K562 (cell line): ENCODE data around the gene IL12RB2. TPM values are rescaled to one million over a fixed set of nuclear protein-coding genes. Genes with fewer than 3 reads are reported as not detected.

ENCODE experiments used
- ATF1 ChIP-seq, 2 experiments: fragments of 450-650 bp in 1 of 2; IDR thresholded peaks; 2 replicates each; pipeline ENCODE4 v1.6.1; 2016; ENCODE audit warnings: missing compliant biosample characterization in 1 of 2, missing genetic modification characterization in 1 of 2
- BACH1 ChIP-seq: fragments of 200-800 bp; sonication (Bioruptor generic); IDR thresholded peaks from 2 replicates; pipeline ENCODE4 v1.6.1; 2016; ENCODE audit warnings: missing genetic modification characterization, missing compliant biosample characterization
- BRD9 ChIP-seq: fragments of 450-650 bp; IDR thresholded peaks from 2 replicates; pipeline ENCODE4 v1.6.1; 2018; ENCODE audit warnings: low read depth; ENCODE audit not compliant: partially characterized antibody
- DDX20 ChIP-seq: fragments of 450-650 bp; IDR thresholded peaks from 2 replicates; pipeline ENCODE4 v1.6.1; 2016; ENCODE audit warnings: missing genetic modification characterization, low read depth, mild to moderate bottlenecking, missing compliant biosample characterization, moderate library complexity
- DPF2 ChIP-seq: fragments of 450-650 bp; IDR thresholded peaks from 2 replicates; pipeline ENCODE4 v1.6.1; 2016
- ESRRA ChIP-seq: fragments of 450-650 bp; IDR thresholded peaks from 2 replicates; pipeline ENCODE4 v1.6.1; 2014; ENCODE audit warnings: low read depth, mild to moderate bottlenecking, moderate library complexity, borderline replicate concordance
- HDAC8 ChIP-seq: fragments of 450-650 bp; IDR thresholded peaks from 2 replicates; pipeline ENCODE4 v1.6.1; 2016; ENCODE audit warnings: mild to moderate bottlenecking, missing genetic modification characterization, moderate library complexity, missing compliant biosample characterization
- HMGN3 ChIP-seq: IDR thresholded peaks from 2 replicates; pipeline ENCODE4 v1.6.1; 2011; ENCODE audit warnings: borderline replicate concordance, low read depth, mild to moderate bottlenecking, mixed read lengths, low read length; ENCODE audit not compliant: insufficient read length; ENCODE audit errors: extremely low read depth
- NFATC3 ChIP-seq: fragments of 450-650 bp; IDR thresholded peaks from 2 replicates; pipeline ENCODE4 v1.6.1; 2017; ENCODE audit warnings: mild to moderate bottlenecking
- NR2C1 ChIP-seq, 2 experiments: fragments of 450-650 bp; IDR thresholded peaks; 2 replicates each; pipeline ENCODE4 v1.6.1; 2017; ENCODE audit warnings: mild to moderate bottlenecking in 2 of 2, antibody characterized with exemption in 1 of 2, inconsistent platforms in 1 of 2, missing compliant biosample characterization in 1 of 2, missing genetic modification characterization in 1 of 2
- POU5F1 ChIP-seq: fragments of 150-350 bp; IDR thresholded peaks from 2 replicates; pipeline ENCODE4 v1.6.1; 2014; ENCODE audit warnings: borderline replicate concordance, low read length, low read depth, mild to moderate bottlenecking; ENCODE audit not compliant: partially characterized antibody
- RBBP5 ChIP-seq: fragments of 200-600 bp; sonication (generic); IDR thresholded peaks from 2 replicates; pipeline ENCODE4 v1.6.1; 2012; ENCODE audit warnings: borderline replicate concordance, mild to moderate bottlenecking, low read length, control low read depth, inconsistent platforms; ENCODE audit not compliant: insufficient read depth, poor library complexity, severe bottlenecking
- RBM15 ChIP-seq: fragments of 200-400 bp; formaldehyde crosslinking; IDR thresholded peaks from 2 replicates; pipeline ENCODE4 v1.6.1; 2018; ENCODE audit warnings: mild to moderate bottlenecking, low read length, moderate library complexity; ENCODE audit not compliant: insufficient read depth
- polyA plus RNA-seq, 8 experiments: library from polyadenylated mRNA; depleted of rRNA in 4 of 8; stranded (reverse) in 5 of 8; unstranded in 3 of 8; fragments of >200 nt; fragmentation: Nextera tagmentation in 2 of 8; fragmentation: Illumina TruSeq in 1 of 8; extraction: Ambion mirVana in 2 of 8; extraction: Trizol in 1 of 8; gene quantifications; 2 replicates each; pipeline versions ENCODE4 v1.2.1 to v1.2.3, GENCODE V29; 2011 to 2014; ENCODE audit warnings: inconsistent platforms in 1 of 8, missing spikeins in 1 of 8
- total RNA-seq, 7 experiments: library from RNA; depleted of rRNA in 6 of 7; stranded (reverse); fragments of >200 nt in 6 of 7; fragmentation: Illumina TruSeq in 2 of 7; extraction: Trizol in 2 of 7; gene quantifications; 2 replicates each; pipeline versions ENCODE4 v1.2.1 to v1.2.3, GENCODE V29; 2011 to 2021; ENCODE audit warnings: low replicate concordance in 1 of 7
- TF ChIP-seq, protein P1 (sequence below): fragments of 200-800 bp; sonication (Bioruptor generic); IDR thresholded peaks from 2 replicates; pipeline ENCODE4 v1.6.1; 2017; ENCODE audit warnings: missing genetic modification characterization, missing compliant biosample characterization
- TF ChIP-seq, protein P2 (sequence below), 2 experiments: fragments of 450-650 bp; IDR thresholded peaks; 2 replicates each; pipeline ENCODE4 v1.6.1; 2016
- TF ChIP-seq, protein P3 (sequence below): IDR thresholded peaks from 2 replicates; pipeline ENCODE4 v1.6.1; 2014; ENCODE audit warnings: antibody characterized with exemption
- TF ChIP-seq, protein P4 (sequence below), 2 experiments: fragments of 450-650 bp; IDR thresholded peaks; 2 replicates each; pipeline ENCODE4 v1.6.1; 2018; ENCODE audit warnings: mild to moderate bottlenecking in 2 of 2, low read depth in 1 of 2; ENCODE audit not compliant: partially characterized antibody in 2 of 2

The IL12RB2 gene
- total and polyA plus RNA-seq, 9 of the 15 experiments (the other 6 are each of a cell fraction or from before 2014, with no cell fraction given): 0.39 to 3.3 (median 1.9) TPM

DNA sequence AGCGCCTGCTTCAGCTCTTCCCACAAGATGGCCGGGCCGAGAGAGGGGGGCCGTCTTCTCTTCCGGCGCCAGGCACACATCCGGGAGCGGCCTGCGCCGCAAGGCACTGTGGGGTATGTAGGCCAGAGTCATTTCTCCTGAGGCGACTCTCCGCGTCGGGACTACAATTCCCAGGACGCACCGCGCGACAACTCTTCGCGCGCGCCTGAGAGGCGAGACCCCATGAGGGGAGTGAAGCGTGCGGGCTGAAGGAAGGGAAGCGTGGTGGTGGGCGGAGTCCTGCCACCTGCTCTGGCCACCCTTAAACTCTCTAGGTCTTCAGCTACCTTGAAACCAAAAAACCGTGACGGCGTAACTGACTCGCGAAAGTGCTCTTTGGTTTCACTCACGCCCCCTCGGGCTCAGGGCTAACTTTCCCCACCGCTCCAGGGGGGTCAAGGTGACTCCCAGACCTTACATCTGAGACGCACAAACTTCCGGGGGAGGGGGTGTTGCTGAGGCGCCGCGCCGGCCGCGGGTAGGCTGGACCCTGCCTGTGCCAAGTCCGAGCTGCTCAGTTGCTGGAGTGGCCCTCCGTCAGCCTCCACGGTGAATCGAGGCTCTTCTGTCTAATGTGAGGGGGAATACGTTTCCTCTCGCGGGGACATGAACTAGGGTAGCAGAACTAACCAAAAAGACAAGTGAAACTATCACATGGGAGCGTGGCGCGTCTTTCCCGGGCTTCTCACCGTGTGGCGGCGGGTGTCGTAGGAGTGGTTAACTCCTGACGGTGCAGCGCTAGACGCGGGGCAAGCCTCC, 122.9 kb downstream of the IL12RB2 start, which contains the start of gene SERBP1 (continued):
- TF ChIP-seq DPF2 (peak; percentile 17; the same call in 1 of the 2 replicates), RBM15 (no peak), RBBP5 (peak; percentile 90), NR2C1 (IDR thresholded peaks at IDR 0.05) (peak; percentile 67), NR2C1 (tag; IDR thresholded peaks at IDR 0.05) (peak; percentile 78), ESRRA (peak; percentile 97), HMGN3 (peak; percentile 11), NFATC3 (no peak), DDX20 (tag) (no peak), BRD9 (peak; percentile 84), HDAC8 (peak; percentile 73; the same call in 1 of the 2 replicates), ATF1 (CRISPR knock-in tag; IDR thresholded peaks at IDR 0.05) (no peak), ATF1 (tag; IDR thresholded peaks at IDR 0.05) (peak; percentile 86), POU5F1 (peak; percentile 68), BACH1 (tag) (no peak)
- TF ChIP-seq, protein P1, sequence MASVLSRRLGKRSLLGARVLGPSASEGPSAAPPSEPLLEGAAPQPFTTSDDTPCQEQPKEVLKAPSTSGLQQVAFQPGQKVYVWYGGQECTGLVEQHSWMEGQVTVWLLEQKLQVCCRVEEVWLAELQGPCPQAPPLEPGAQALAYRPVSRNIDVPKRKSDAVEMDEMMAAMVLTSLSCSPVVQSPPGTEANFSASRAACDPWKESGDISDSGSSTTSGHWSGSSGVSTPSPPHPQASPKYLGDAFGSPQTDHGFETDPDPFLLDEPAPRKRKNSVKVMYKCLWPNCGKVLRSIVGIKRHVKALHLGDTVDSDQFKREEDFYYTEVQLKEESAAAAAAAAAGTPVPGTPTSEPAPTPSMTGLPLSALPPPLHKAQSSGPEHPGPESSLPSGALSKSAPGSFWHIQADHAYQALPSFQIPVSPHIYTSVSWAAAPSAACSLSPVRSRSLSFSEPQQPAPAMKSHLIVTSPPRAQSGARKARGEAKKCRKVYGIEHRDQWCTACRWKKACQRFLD: peak; percentile 78
- TF ChIP-seq, protein P2, sequence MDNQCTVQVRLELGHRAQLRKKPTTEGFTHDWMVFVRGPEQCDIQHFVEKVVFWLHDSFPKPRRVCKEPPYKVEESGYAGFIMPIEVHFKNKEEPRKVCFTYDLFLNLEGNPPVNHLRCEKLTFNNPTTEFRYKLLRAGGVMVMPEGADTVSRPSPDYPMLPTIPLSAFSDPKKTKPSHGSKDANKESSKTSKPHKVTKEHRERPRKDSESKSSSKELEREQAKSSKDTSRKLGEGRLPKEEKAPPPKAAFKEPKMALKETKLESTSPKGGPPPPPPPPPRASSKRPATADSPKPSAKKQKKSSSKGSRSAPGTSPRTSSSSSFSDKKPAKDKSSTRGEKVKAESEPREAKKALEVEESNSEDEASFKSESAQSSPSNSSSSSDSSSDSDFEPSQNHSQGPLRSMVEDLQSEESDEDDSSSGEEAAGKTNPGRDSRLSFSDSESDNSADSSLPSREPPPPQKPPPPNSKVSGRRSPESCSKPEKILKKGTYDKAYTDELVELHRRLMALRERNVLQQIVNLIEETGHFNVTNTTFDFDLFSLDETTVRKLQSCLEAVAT (IDR thresholded peaks at IDR 0.05): 0 out of 4 replicates have a peak, but pooled peaks of 1 of the 2 experiments have one; percentile 30
- TF ChIP-seq, protein P3, sequence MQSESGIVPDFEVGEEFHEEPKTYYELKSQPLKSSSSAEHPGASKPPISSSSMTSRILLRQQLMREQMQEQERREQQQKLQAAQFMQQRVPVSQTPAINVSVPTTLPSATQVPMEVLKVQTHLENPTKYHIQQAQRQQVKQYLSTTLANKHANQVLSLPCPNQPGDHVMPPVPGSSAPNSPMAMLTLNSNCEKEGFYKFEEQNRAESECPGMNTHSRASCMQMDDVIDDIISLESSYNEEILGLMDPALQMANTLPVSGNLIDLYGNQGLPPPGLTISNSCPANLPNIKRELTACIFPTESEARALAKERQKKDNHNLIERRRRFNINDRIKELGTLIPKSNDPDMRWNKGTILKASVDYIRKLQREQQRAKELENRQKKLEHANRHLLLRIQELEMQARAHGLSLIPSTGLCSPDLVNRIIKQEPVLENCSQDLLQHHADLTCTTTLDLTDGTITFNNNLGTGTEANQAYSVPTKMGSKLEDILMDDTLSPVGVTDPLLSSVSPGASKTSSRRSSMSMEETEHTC: peak; percentile 17; the same call in 1 of the 2 replicates
- TF ChIP-seq, protein P4, sequence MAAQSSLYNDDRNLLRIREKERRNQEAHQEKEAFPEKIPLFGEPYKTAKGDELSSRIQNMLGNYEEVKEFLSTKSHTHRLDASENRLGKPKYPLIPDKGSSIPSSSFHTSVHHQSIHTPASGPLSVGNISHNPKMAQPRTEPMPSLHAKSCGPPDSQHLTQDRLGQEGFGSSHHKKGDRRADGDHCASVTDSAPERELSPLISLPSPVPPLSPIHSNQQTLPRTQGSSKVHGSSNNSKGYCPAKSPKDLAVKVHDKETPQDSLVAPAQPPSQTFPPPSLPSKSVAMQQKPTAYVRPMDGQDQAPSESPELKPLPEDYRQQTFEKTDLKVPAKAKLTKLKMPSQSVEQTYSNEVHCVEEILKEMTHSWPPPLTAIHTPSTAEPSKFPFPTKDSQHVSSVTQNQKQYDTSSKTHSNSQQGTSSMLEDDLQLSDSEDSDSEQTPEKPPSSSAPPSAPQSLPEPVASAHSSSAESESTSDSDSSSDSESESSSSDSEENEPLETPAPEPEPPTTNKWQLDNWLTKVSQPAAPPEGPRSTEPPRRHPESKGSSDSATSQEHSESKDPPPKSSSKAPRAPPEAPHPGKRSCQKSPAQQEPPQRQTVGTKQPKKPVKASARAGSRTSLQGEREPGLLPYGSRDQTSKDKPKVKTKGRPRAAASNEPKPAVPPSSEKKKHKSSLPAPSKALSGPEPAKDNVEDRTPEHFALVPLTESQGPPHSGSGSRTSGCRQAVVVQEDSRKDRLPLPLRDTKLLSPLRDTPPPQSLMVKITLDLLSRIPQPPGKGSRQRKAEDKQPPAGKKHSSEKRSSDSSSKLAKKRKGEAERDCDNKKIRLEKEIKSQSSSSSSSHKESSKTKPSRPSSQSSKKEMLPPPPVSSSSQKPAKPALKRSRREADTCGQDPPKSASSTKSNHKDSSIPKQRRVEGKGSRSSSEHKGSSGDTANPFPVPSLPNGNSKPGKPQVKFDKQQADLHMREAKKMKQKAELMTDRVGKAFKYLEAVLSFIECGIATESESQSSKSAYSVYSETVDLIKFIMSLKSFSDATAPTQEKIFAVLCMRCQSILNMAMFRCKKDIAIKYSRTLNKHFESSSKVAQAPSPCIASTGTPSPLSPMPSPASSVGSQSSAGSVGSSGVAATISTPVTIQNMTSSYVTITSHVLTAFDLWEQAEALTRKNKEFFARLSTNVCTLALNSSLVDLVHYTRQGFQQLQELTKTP (IDR thresholded peaks at IDR 0.05; ENCODE audit: low read depth in 1 of 2, partially characterized antibody in 2 of 2): peak; percentile 47 to 95
